K562 (cell line): ENCODE data around the gene CLEC2D.

Source experiments
- BRD9 ChIP-seq: fragments of 450-650 bp; IDR thresholded peaks from 2 replicates; pipeline ENCODE4 v1.6.1; 2018; ENCODE audit warnings: low read depth; ENCODE audit not compliant: partially characterized antibody
- CBX3 ChIP-seq, 2 experiments: IDR thresholded peaks; 1 replicate in 1 of 2; 2 replicates in 1 of 2; pipeline ENCODE4 v1.6.1; 2012; ENCODE audit warnings: inconsistent platforms in 2 of 2, low read length in 2 of 2, borderline replicate concordance in 1 of 2, control low read depth in 1 of 2
- CREB1 ChIP-seq, 2 experiments: sonication (generic) in 1 of 2; formaldehyde crosslinking in 1 of 2; IDR thresholded peaks; 2 replicates each; pipeline versions ENCODE4 v1.6.1 to v1.8.0; 2012 to 2022; ENCODE audit warnings: inconsistent platforms in 1 of 2, mild to moderate bottlenecking in 1 of 2, missing genetic modification reagents in 1 of 2, moderate library complexity in 1 of 2
- EP300 ChIP-seq: IDR thresholded peaks from 2 replicates; pipeline ENCODE4 v1.6.1; 2012; ENCODE audit warnings: low read length, improper control_type of control experiment
- POLR2AphosphoS5 ChIP-seq: IDR thresholded peaks from 2 replicates; pipeline ENCODE4 v1.6.1; 2011; ENCODE audit warnings: mild to moderate bottlenecking, low read depth, low read length, moderate library complexity; ENCODE audit not compliant: control insufficient read depth, insufficient read depth
- POLR2B ChIP-seq: fragments of 450-650 bp; IDR thresholded peaks from 2 replicates; pipeline ENCODE4 v1.6.1; 2018; ENCODE audit warnings: low read depth; ENCODE audit not compliant: partially characterized antibody
- RCOR1 ChIP-seq, 2 experiments: IDR thresholded peaks; 2 replicates each; pipeline ENCODE4 v1.6.1; 2012; ENCODE audit warnings: low read depth in 2 of 2, low read length in 2 of 2, borderline replicate concordance in 1 of 2, improper control_type of control experiment in 1 of 2
- SP1 ChIP-seq: sonication (generic); formaldehyde crosslinking; IDR thresholded peaks from 2 replicates; pipeline ENCODE4 v1.8.1; 2022; ENCODE audit warnings: mild to moderate bottlenecking, missing genetic modification reagents
- TARDBP ChIP-seq: fragments of 450-650 bp; IDR thresholded peaks from 2 replicates; pipeline ENCODE4 v1.6.1; 2016
- ZNF408 ChIP-seq: fragments of 250-450 bp; sonication (Bioruptor Pico); IDR thresholded peaks from 2 replicates; pipeline ENCODE4 v1.4.0; 2020; ENCODE audit warnings: low read depth, mild to moderate bottlenecking, moderate library complexity
- ZNF644 ChIP-seq: fragments of 200-800 bp; sonication (Bioruptor generic); IDR thresholded peaks from 2 replicates; pipeline ENCODE4 v1.6.1; 2016; ENCODE audit warnings: low read depth, missing genetic modification characterization, missing compliant biosample characterization
- TF ChIP-seq, protein P1 (sequence below), 3 experiments: IDR thresholded peaks in 2 of 3; conservative IDR thresholded peaks in 1 of 3; 2 replicates each; pipeline ENCODE4 v1.5.1; 2011 to 2012; ENCODE audit warnings: low read length in 3 of 3, mild to moderate bottlenecking in 3 of 3, control low read depth in 2 of 3, improper control_type of control experiment in 1 of 3, inconsistent platforms in 1 of 3, low read depth in 1 of 3, mixed read lengths in 1 of 3, moderate library complexity in 1 of 3; ENCODE audit not compliant: insufficient read depth in 2 of 3

DNA sequence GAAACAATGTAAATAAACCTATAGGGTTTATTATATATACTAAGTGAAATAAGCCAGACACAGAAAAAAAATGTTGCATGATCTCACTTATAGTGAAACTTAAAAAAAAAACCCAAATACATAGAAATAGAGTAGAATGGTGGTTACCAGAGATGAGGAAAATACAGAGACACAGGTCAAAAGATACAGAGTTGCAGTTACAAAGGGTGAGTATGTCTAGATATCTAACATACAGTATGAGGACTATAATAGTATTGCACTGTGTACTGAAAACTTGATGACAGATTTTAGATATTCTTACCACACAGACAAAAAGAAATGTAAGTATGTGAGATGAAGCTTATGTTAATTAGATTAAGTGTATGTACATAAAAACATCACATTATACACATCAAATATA, 28.1 kb downstream of the CLEC2D start:
- TF ChIP-seq, protein P1, sequence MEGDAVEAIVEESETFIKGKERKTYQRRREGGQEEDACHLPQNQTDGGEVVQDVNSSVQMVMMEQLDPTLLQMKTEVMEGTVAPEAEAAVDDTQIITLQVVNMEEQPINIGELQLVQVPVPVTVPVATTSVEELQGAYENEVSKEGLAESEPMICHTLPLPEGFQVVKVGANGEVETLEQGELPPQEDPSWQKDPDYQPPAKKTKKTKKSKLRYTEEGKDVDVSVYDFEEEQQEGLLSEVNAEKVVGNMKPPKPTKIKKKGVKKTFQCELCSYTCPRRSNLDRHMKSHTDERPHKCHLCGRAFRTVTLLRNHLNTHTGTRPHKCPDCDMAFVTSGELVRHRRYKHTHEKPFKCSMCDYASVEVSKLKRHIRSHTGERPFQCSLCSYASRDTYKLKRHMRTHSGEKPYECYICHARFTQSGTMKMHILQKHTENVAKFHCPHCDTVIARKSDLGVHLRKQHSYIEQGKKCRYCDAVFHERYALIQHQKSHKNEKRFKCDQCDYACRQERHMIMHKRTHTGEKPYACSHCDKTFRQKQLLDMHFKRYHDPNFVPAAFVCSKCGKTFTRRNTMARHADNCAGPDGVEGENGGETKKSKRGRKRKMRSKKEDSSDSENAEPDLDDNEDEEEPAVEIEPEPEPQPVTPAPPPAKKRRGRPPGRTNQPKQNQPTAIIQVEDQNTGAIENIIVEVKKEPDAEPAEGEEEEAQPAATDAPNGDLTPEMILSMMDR (IDR thresholded peaks at IDR 0.05 in 2 of 3, conservative IDR thresholded peaks at IDR 0.05 in 1 of 3; ENCODE audit: insufficient read depth in 2 of 3, low read depth in 1 of 3, low read length in 3 of 3), result no peak
- no peak for TF ChIP-seq RCOR1 (IDR thresholded peaks at IDR 0.05; ENCODE audit: borderline replicate concordance in 1 of 2, low read depth in 2 of 2, low read length in 2 of 2)
- no peak for TF ChIP-seq ZNF408 (CRISPR knock-in tag)
- no peak for TF ChIP-seq CREB1 (IDR thresholded peaks at IDR 0.05)
- TF ChIP-seq CREB1 (CRISPR knock-in tag; IDR thresholded peaks at IDR 0.05), result no peak
- TF ChIP-seq POLR2AphosphoS5, result no peak
- TF ChIP-seq BRD9, result no peak
- TF ChIP-seq SP1 (CRISPR knock-in tag), result no peak
- no peak for TF ChIP-seq CBX3 (IDR thresholded peaks at IDR 0.05; ENCODE audit: borderline replicate concordance in 1 of 2, low read length in 2 of 2)
- TF ChIP-seq EP300, result no peak
- no peak for TF ChIP-seq TARDBP
- no peak for TF ChIP-seq POLR2B
- no peak for TF ChIP-seq ZNF644 (tag)
